HG03442 (cell line): ENCODE results near the gene MAFF.
"Not testable (repeated sequence)": the region's sequence is repeated elsewhere in the genome, so short reads cannot be mapped to it uniquely, and the experiment has no call there.

ENCODE experiments used
- ATAC-seq: cut with Tn5 transposase; IDR thresholded peaks from one replicate; pipeline ENCODE4 v1.9.1; 2021; ENCODE audit warnings: mild to moderate bottlenecking, moderate library complexity; ENCODE audit not compliant: unreplicated experiment

MAFF gene

DNA sequence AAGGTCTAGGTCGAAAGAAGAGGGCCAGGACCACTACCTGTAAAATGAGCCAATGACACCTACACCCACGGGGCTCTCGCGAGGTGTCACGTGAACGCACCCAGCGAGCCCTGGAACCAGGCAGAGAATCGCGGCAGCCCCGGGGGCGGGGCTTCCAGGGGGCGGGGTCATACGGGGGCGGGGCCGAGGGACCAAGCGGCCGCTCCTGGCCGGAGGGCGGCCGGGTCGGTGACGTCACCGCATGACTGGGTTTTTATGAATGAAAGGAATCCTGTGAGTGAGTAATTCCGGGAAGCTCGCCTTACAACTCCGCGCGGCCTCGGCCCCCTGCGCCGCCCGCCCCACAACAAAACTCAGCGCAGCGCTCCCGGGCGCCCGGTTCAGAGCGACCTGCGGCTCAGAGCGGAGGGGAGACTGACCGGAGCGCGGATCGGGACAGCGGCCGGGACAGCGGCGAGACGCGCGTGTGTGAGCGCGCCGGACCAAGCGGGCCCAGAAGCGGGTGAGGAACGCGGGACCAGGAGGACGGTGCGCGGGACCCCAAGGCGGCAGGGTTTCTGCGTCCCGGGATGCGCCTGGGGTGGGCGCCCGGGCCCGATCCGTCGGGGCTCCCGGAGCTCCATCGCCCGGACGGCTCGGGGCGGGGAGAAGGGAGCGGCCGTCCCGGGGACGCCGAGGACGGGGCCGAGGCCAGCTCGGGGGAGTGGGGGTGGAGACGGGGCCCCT is at the start of gene MAFF:
Gene MAFF (plus strand): TSS at position 284 of the 726 bp plus-strand sequence. CDS start 11,860 bp downstream, outside the sequence.
- peak; percentile 37 for ATAC-seq

DNA sequence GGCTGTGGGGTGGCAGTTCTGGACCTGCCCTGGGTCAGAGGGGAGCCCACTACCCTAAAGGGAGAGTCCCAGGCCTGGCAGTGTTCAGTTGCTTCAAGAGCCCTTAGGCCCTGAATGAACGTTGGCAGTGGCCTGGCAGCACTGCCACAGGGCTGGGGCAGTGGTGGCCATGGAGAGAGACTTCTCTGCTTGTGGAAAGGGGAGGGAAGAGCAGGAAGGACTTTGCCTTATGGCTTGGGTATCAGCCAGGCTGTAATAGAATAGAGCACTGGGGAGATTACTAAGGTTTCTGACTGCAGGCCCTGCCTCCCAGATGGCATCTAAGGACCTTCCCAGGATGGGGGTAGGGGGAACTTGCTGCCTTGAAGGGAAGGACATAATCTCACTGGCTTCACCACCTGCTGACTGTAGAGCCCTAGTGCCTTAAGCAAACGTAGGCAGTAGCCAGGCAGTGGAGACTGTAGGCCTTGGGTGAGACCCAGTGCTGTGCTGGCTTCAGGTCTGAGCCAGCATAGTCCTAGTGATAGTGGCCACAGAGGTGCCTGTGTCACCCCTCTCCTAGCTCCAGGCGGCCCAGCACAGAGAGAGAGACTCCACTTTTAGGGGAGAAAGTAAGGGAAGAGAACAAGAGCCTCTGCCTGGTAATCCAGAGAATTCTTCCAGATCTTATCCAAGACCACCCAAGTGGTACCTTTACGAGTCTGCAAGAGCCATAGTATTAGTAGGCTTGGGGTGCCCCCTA is 47.8 kb upstream of the MAFF start:
- no peak for ATAC-seq

DNA sequence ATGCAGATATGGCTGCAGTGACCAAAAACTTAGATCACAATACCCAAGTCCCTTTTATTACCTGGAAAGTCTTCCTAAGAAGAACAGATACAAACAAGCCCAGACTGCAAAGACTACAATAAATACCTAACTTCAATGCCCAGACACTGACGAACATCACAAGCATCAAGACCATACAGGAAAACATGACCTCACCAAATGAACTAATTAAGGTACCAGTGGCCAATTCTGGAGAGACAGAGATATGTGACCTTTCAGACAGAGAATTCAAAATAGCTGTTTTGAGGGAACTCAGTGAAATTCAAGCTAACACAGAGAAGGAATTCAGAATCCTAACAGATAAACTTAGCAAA is 47.3 kb upstream of the MAFF start:
- ATAC-seq: not testable (repeated sequence)

DNA sequence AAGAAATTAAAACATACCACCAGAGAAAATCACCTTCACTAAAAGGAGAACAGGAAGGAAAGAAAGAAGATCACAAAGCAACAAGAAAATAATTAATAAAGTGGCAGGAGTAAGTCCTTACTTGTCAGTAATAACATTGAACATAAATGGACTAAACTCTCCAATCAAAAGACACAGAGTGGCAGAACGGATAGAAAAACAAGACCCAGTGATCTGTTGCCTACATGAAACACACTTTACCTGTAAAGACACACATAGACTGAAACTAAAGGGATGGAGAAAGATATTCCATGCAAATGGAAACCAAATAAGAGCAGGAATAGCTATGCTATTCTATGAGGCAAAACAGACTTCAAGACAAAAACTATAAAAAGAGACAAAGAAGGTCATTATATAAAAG is 46.1 kb upstream of the MAFF start:
- no peak for ATAC-seq

DNA sequence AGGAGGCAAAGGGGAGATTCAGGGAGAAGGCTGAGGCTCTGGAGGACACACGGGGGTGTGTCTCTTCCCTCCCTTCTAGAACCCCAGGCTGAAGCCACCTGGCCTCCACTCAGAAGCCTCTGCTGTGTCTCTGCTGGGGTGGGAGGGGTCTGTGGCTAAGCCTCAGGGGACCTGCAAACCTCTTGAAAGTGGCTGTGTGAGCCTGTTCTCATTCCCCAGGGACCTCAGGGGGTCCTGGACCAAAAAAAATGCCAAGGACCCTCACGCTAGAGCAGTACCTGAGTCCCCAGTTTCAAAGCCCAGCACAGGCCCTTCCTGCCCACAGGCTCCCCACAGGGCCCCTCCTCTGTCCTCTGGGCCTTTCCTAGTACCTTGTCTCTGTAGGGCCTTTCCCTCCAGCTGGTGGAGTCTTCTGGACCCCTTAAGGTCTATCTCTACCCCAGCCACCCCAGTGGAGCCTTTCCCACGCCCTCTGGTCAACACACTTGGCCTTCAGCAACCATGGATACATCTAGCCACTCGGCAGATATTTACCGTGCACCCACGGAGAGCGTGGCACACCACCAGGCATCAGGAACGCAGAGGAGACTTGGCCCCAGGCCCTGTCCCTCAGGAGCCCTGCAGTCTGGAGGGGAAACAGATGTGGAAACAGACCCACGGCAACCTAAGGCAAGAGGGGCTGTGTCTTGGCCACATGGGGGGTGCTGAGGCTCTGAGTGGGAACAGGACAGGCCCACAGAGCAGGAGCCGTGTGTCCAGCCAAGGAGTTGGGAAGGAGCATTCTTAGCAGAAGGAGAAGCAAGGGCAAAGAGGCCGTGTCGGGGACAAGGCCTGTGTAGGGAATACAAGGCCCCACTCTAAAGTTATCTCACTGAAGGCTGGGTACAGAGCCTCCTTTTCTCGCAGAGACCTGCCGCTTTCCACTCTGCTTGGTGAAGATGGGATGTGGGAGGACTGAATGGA is 38.6 kb upstream of the MAFF start:
- ATAC-seq: no peak

DNA sequence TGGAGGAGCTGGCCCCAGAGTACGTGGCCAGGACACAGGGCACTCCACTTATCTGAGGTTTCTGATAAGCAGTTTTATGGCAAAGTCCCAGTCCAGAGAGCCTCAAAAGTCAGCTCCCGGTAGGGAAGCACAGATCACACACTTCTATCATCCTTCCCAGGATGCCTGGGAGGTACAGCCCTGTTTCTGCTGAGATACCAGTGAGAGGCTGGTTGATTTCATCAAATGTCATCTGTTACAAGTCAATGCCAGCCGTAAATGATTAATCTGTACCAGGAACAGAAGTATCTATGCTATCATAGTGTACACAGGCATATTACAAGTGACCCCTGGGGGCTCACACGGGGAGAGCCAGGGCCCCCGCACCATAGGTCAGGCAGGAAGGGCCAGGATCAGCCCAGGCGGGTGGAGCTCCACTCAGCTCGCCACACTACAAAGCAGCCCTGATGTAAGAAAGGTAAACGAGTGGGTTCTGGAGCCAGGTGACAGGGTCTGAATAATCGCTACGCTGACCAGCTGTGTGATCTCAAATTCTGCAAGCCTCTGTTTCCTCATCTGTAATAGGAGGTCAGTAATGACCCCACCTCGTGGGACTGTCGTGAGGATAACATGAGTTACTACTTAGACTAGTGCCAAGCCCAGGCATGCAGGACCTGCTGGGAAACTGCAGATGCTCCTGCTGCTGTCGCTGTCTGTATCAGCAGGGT is 37.8 kb upstream of the MAFF start:
- no peak for ATAC-seq

DNA sequence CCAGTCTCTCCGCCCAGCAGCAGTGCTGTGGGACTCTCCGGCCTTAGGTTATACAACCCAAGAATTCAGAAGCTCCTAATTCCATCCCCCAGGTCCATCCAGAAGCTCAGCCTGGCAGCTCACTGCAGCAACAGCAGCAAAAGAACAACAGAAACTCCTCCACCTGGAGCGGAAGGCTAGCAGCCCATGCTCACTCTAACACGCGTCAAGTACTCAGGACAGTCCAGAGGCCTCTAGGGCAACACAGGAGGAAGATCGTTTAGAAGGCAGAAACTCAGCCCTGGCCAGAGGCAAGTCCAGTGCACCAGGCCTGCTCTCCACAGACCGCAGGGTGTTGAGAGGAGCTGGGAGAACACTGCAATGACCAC is 37.3 kb upstream of the MAFF start:
- no peak for ATAC-seq

DNA sequence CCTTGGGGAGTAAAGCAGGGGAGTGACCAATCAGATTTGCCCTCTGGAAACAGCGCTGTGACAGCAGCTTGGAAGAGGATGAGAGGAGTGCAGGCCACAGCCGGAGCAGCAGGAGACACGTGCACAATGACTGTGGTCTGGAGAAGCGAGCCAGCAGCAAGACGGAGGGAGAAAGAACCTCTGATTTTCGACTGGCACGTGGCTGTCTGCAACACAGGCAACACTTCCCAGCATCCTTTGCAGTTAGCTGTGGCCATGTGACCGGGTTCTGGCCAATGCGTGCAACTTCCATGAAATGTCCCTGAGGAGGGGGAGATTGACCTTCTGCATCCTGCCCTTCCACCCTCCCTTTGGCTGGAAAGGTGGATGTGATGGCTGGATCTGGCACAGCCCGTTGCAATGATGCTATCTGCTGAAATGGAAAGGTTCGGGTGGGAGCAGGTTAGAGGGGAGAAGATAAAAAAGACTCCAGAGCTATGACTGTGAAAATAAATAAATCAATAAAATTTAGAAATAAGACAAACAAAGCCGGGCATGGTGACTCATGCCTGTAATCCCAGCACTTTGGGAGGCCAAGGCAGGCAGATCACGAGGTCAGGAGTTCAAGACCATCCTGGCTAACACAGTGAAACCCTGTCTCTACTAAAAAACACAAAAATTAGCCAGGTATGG is 35.7 kb upstream of the MAFF start:
- ATAC-seq: no peak

DNA sequence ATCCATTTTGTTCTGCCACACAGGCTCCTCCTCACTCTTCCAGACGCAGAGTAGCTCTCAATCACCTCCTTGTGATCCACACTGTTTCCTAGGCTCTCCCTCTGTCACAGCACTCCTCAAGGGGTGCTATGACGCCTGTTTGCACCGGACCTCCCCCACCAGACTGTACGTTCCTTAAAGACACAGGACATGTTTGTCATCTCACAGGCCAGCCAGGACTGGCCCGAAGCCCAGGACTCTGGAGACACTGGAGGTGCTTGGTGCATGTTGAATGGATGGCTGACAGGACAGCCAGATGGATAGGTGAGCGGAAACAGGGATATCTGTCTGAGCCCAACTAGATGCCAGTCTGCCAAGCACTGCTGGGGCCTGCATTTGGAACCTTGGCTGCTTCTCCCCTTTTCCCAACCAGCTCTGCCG is 33.8 kb upstream of the MAFF start:
- ATAC-seq: no peak

DNA sequence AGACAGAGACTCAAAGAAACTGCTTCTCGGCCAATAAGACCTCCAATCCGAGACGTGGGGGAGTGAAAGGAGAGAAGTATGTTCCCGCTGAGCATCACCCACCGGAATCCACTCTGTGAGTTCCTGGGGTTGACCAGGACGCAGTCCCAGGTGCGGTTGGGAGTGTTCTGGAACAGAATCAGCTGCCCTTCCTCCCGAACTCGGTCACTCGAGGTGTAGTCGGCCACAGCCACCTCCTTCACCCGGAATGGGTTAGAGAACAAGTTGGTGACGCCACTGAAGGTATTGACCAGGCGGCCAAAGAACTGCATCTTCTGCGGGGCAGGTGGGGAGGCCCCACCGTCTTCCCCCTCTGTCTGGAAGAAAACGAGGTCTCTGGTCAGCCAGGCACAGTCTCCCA is 32.7 kb upstream of the MAFF start:
- ATAC-seq: no peak

DNA sequence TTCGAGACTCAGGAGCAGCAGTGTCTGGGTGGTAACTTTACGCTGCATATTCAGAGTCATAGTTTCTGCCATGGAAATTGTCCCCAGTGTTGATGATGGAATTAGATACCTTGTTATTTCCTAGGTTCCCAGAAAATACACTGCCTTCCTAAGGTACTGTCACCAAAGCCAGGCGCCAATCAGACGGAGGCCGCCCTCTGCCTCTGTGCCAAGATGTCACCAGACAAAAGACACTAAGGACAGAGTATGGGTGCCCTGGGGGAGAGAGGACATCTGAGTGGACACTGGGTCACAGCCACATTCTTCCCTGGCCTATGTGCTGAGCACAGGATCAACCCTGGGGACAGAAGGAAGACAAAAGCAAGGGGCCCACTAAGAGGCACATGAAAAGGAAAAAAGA is 31.3 kb upstream of the MAFF start:
- no peak for ATAC-seq

DNA sequence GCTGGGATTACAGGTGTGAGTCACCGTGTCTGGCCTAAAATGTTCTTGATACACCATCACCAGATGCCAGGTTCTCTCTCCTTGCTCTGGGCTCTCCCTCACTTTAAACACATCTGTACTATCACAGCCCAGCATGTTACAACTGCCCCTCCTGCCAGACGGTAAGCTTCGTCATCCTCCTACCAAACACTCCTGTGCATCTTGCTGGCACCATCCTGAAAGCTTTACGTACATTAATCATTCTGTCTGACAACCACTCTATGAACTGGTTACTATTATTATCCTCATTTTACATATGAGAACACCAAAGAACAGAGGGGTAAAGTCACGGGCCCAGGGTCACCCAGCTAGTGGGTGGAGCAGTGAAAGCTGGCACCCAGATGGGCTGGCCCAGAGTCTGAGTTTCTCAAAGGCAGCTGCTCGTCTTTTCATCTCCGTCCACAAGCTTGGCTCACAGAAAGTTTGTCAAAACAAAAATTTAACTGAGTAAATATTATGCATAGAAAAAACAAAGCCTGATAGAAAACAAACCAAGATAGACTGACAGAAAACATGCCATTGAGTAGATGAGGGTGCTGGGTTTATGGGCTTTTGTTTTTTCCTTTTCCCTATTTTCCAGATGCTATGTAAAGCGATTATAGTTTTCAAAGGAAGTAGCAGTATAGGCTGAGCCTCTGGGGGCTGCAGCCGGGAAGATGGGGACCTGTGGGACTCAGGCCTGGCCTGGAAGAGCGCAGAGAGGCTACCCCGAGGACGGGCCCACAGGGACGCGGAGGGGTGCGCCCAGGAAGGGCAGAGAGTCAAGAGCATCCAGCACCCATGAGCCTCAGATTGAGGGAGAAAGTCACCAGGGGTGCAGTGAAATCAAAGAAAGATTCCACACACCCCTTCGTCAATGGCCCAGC is 29.6 kb upstream of the MAFF start:
- no peak for ATAC-seq

DNA sequence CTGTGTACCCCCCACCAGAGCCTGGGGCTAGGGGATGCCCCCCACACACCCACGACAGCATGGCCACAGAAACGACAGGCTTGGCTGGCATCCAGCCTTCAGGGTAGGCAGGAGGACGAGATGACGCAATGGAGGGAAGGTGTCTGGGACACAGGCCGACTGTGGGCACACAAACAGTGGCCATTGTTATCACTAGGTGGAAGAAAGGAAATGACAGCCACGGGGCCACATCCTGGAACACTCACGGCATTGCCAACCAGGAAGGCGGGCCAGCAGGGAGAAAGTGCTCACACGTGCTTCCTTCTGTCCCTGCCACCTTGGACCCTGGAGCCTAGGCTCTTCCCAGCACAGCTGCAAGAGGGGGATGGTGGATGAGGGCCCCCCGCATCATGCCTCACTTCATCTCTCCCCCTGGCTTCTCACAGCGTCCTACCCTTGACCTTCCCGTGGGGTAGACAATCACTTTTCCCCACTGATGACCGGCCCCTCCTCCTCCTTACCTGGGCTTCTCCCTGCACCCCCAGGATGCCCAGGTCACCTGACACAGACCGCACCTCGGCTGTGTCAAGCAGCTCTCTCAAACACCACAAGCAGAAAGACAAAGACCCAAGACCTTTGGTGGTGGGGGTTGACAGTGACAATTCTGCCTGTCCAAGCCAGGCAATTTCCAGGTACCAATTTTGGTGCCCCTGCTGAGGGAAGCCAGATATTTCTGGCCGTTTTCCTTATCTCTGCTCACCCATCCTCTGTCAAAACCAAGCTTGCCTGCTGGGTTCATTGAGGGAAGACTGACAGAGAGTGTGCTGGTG is 28.8 kb upstream of the MAFF start:
- ATAC-seq: no peak

DNA sequence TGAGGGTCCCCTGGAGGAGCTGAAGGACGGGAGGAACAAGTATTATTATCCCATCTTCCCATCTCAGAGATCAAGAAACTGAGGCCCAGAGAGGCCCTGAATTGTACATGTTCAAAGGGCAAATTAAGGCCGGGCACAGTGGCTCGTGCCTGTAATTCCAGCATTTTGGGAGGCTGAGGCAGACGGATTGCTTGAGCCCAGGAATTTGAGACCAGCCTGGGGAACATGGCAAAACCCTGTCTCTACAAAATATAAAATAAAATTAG is 28.2 kb upstream of the MAFF start:
- no peak for ATAC-seq

DNA sequence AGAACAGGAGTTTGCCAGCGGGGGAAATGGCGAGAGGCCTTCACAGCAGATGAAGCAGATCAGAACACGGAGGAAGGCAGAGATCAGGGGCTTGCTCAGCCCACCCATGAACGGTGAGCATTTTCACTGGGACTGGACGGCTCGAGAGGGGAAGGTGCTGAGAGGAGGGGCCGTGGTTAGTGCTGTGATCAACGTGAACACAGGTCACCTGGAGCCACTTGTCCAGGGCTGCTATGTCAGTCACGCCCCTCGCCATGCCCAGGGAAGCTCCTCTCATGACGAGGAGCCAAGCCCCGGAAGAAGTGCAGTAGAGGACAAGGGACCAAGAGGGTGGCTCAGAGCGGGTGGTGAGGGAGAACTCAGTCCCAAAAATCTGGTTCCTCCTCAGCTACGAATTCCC is 27.2 kb upstream of the MAFF start:
- ATAC-seq: no peak

DNA sequence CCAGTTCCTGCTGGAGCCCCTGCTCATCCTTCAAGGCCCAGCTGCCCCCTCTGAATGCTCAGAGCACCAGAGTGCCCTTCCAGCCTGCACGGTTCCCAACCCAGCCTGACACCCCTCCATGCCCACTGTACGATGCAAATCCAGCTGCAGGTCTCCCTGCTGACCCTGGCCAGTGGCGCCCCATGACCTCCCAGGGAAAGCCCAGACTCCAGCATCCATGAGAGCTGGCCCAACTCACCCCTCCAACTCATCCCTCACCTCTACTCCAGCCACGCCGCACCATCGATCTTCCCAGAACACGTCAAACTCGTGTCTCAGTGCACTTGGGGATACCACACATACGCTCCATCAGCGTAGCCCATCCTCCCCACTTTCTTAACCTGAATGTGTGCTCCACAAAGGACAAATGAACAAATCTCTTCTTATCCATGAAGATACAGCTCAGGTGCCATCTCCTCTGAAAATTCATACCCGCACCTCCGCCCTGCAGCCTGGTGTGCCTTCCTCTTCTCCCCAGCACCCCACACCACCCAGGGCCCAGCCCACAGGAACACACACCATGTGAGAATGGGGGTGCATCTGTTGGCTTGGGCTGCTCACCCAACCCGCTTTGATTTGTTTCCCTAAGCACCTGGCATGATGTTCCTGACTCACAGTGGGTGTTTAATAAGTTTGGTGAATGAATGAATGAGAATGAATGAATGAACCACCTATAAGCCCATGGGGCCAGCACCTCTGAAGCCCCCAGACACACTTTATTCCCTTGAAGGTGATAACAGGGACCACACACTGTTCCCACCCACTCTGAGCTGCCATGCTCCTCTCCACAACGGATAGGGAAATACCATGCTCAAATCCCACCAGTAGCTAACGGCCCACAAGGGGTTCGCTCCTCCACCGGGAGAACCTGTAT is 26.3 kb upstream of the MAFF start:
- no peak for ATAC-seq

DNA sequence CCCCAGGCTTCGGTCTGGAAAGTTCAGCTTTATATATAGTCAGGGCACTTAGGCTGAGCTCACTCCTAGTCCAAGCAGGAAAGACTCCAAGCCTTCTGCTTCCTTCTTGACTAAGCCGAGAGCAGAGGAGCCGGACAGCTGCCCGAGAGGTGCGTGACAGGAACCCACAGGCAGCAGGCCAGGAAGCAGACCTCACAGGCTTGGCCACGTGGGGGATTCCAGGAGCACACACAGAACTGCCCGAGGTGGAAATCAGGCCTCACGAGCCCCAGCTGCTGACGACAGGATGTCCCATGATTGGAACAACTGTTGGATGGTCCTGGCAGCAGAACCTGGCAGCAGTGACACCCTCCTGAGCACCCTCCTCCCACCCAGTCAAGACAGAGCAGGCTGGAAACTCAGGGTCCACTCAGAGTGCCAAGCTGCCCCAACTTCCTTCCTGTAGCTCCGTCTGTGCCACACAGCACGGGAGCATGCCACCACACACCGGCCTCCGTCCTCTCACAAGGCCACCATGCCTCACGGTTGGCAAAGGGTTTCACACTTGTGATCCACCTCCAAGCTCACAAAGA is 25.5 kb upstream of the MAFF start:
- ATAC-seq: no peak
